Measurements from ENCODE around the gene HOXD9. TPM values are rescaled to one million over a fixed set of nuclear protein-coding genes. Genes with fewer than 3 reads are reported as not detected.

HOXD9 gene
- total RNA-seq, 1 experiment from 2014 or later, result not detected

- H3K79me2 ChIP-seq (ENCODE audit: insufficient read depth, low read length), result no peaks in the 10 kb centered on the region
- Mint-ChIP-seq H3K9me3 (peaks cover 10 to 23% of the 10 kb centered on the region in 2 experiments), H3K4me1 (peaks cover 0 to 11% of the 10 kb centered on the region in 2 experiments; a peak in 2 of 4 replicates), H3K27me3 (ENCODE audit: low read depth) (peaks cover 100% of the 10 kb centered on the region), H3K4me3 (peak overlapping the region in 1 of 2 experiments; percentile 9; a peak in 1 of 5 replicates), H3K36me3 (ENCODE audit: insufficient read depth in 1 of 3, low read depth in 3 of 3) (peaks cover 0 to 3% (median 0%) of the 10 kb centered on the region in 3 experiments; a peak in 2 of 7 replicates), H3K27ac (no peak overlapping the region)
- peak; percentile 17 for DNase-seq
- no peak overlapping the region for H3K14ac ChIP-seq (ENCODE audit: insufficient read depth, low read length)
- no peak overlapping the region for H2BK5ac ChIP-seq (ENCODE audit: insufficient read length, low read length)
- H2BK15ac ChIP-seq (ENCODE audit: low read depth, low read length), result no peak overlapping the region
- no peak overlapping the region for H2BK20ac ChIP-seq (ENCODE audit: low read depth, low read length, poor library complexity, severe bottlenecking)
- peaks cover 98% of the 10 kb centered on the region for H3K27me3 ChIP-seq (ENCODE audit: insufficient read depth, low read length)
- H3K9me3 ChIP-seq (ENCODE audit: control insufficient read depth, low read depth, low read length), result no peaks in the 10 kb centered on the region
- TF ChIP-seq CTCF (conservative IDR thresholded peaks at IDR 0.05), result no peak
- H4K91ac ChIP-seq (ENCODE audit: insufficient read length, low read depth, low read length), result no peak overlapping the region
- H3K79me1 ChIP-seq (ENCODE audit: insufficient read depth, low read depth, low read length, poor library complexity, severe bottlenecking), result no peaks in the 10 kb centered on the region
- H3K9ac ChIP-seq (ENCODE audit: extremely low read depth, insufficient read length, low read length), result no peak overlapping the region
- WGBS (ENCODE audit: extremely low coverage, insufficient read length, low lambda C conversion rate), result no CpG with 5 or more reads among the region's 11 CpGs
- H4K8ac ChIP-seq (replicated peaks; ENCODE audit: insufficient read length, low read depth, low read length), result no peak overlapping the region
- H4K20me1 ChIP-seq (ENCODE audit: control insufficient read depth, insufficient read depth, insufficient read length), result peaks cover 4% of the 10 kb centered on the region
- peaks cover 2% of the 10 kb centered on the region for H3K23me2 ChIP-seq (ENCODE audit: insufficient read length, low read depth, low read length, poor library complexity, severe bottlenecking)
- H3T11ph ChIP-seq (ENCODE audit: low read length), result no peak overlapping the region
- no peak overlapping the region for H3K56ac ChIP-seq (ENCODE audit: insufficient read length, low read depth, low read length)
- H3K18ac ChIP-seq (ENCODE audit: insufficient read length, low read depth, low read length), result no peak overlapping the region
- no peak overlapping the region for H2AFZ ChIP-seq (ENCODE audit: low read length)
- H3K27ac ChIP-seq (ENCODE audit: insufficient read length, low read depth, low read length), result no peak overlapping the region
- H3K4me1 ChIP-seq (ENCODE audit: insufficient read depth, low read length), result no peaks in the 10 kb centered on the region
- H2AK5ac ChIP-seq (ENCODE audit: insufficient read length, low read length), result no peak overlapping the region
- no peak overlapping the region for H3K4me2 ChIP-seq (ENCODE audit: insufficient read depth, insufficient read length, low read length)
- H3K4ac ChIP-seq (ENCODE audit: low read depth, low read length), result no peak overlapping the region
- H4K5ac ChIP-seq (ENCODE audit: insufficient read length, low read depth, low read length), result no peak overlapping the region
- no peak overlapping the region for H3K23ac ChIP-seq (ENCODE audit: insufficient read length, low read depth, low read length)
- H2BK12ac ChIP-seq (ENCODE audit: insufficient read length, low read depth, low read length), result no peak overlapping the region
- no peak overlapping the region for H2BK120ac ChIP-seq (ENCODE audit: low read depth, low read length, poor library complexity, severe bottlenecking)
Observed at GRCh38 chr2:176117823-176118371, 4.6 kb upstream of the HOXD9 start.

All from H9 (cell line).